ENCODE results near the gene ERCC3. TPM values are rescaled to one million over a fixed set of nuclear protein-coding genes. Genes with fewer than 3 reads are reported as not detected.

ERCC3 gene
- polyA plus RNA-seq, 1 of the 3 experiments (the other 2 are of a cell fraction) = 84.8 TPM

GRCh38 chr2:127342101-127342500 is 48.2 kb upstream of the ERCC3 start:
- H3K4me3 ChIP-seq (ENCODE audit: low read depth in 2 of 2, low read length in 1 of 2) = no peak overlapping the region
- H3K27ac ChIP-seq (ENCODE audit: low read depth in 2 of 2, low read length in 1 of 2) = no peak overlapping the region
- H3K27me3 ChIP-seq (ENCODE audit: insufficient read depth) = no peaks in the 10 kb centered on the region
- POLR2A ChIA-PET = no interaction called here
- peaks cover 0 to 16% of the 10 kb centered on the region in 2 experiments; a peak in 1 of 4 replicates for H3K4me1 ChIP-seq (ENCODE audit: control insufficient read depth in 1 of 2, insufficient read depth in 2 of 2, low read depth in 1 of 2, low read length in 1 of 2)
- no peaks in the 10 kb centered on the region for H3K9me3 ChIP-seq
- no peak overlapping the region for H3K9ac ChIP-seq
- H4K20me1 ChIP-seq (ENCODE audit: insufficient read depth) = peaks cover 21% of the 10 kb centered on the region; the same call in 1 of the 2 replicates
- H3K36me3 ChIP-seq (replicated peaks in 1 of 2; ENCODE audit: control insufficient read depth in 1 of 2, insufficient read depth in 2 of 2, low read length in 1 of 2) = peaks cover 12 to 29% of the 10 kb centered on the region in 2 experiments
- no peaks in the 10 kb centered on the region for H3K9me2 ChIP-seq
- CTCF ChIA-PET = no interaction called here
- 92% methylated on average over 1 of the region's 1 CpG for WGBS (ENCODE audit: low lambda C conversion rate)
- peaks cover 13% of the 10 kb centered on the region for H3F3A ChIP-seq (replicated peaks; ENCODE audit: insufficient read depth)
- no peak for DNase-seq
- H3K79me2 ChIP-seq (ENCODE audit: insufficient read depth) = peaks cover 69% of the 10 kb centered on the region
- no peak overlapping the region for H2AFZ ChIP-seq (ENCODE audit: low read depth)
- TF ChIP-seq YY1 (IDR thresholded peaks at IDR 0.05; ENCODE audit: low read depth) (no peak), TAF1 (IDR thresholded peaks at IDR 0.05; ENCODE audit: borderline replicate concordance, low read depth, low read length) (no peak), SIN3A (IDR thresholded peaks at IDR 0.05; ENCODE audit: borderline replicate concordance, low read depth, low read length) (no peak), PBX3 (IDR thresholded peaks at IDR 0.05) (no peak), POLR2AphosphoS5 (IDR thresholded peaks at IDR 0.05; ENCODE audit: low read depth, low read length) (no peak), REST (IDR thresholded peaks at IDR 0.05; ENCODE audit: low read depth, low read length) (no peak), MXI1 (IDR thresholded peaks at IDR 0.05; ENCODE audit: low read depth, low read length) (no peak), TCF12 (IDR thresholded peaks at IDR 0.05) (no peak), EP300 (IDR thresholded peaks at IDR 0.05; ENCODE audit: borderline replicate concordance in 1 of 2, low read depth in 1 of 2, low read length in 1 of 2) (no peak), NRF1 (IDR thresholded peaks at IDR 0.05; ENCODE audit: low read depth, low read length) (no peak), JUND (IDR thresholded peaks at IDR 0.05) (no peak), RFX5 (IDR thresholded peaks at IDR 0.05; ENCODE audit: low read length) (no peak), GABPA (IDR thresholded peaks at IDR 0.05; ENCODE audit: low read depth) (no peak)
- H3K4me2 ChIP-seq = no peak overlapping the region

- Histone ChIP-seq H3K4me1 (ENCODE audit: control insufficient read depth in 1 of 2, insufficient read depth in 2 of 2, low read depth in 1 of 2, low read length in 1 of 2) (no peaks in the 10 kb centered on the region), H2AFZ (ENCODE audit: low read depth) (no peak overlapping the region), H3F3A (replicated peaks; ENCODE audit: insufficient read depth) (peaks cover 3% of the 10 kb centered on the region), H3K9me3 (no peaks in the 10 kb centered on the region), H3K79me2 (ENCODE audit: insufficient read depth) (peaks cover 4% of the 10 kb centered on the region), H3K4me3 (ENCODE audit: low read depth in 2 of 2, low read length in 1 of 2) (no peak overlapping the region), H3K36me3 (replicated peaks in 1 of 2; ENCODE audit: control insufficient read depth in 1 of 2, insufficient read depth in 2 of 2, low read length in 1 of 2) (peaks cover 25 to 74% of the 10 kb centered on the region in 2 experiments), H3K9ac (no peak overlapping the region), H3K9me2 (no peaks in the 10 kb centered on the region; the same call in 1 of the 2 replicates), H4K20me1 (ENCODE audit: insufficient read depth) (no peaks in the 10 kb centered on the region), H3K27ac (ENCODE audit: low read depth in 2 of 2, low read length in 1 of 2) (no peak overlapping the region), H3K4me2 (no peak overlapping the region), H3K27me3 (ENCODE audit: insufficient read depth) (no peaks in the 10 kb centered on the region)
- POLR2A ChIA-PET = no interaction called here
- CTCF ChIA-PET = interaction anchor here (1.4 to 3.8 kb wide), 3 partner anchors 8 to 147 kb away, joined by 3 to 19 read pairs (median 18); no protein-coding TSS in a partner anchor
- 94% methylated on average over 1 of the region's 1 CpG for WGBS (ENCODE audit: low lambda C conversion rate)
- no peak for DNase-seq
- TF ChIP-seq FOXM1 (IDR thresholded peaks at IDR 0.05; ENCODE audit: low read depth) = no peak
- no peak for TF ChIP-seq YY1 (IDR thresholded peaks at IDR 0.05; ENCODE audit: low read depth)
- TF ChIP-seq MXI1 (IDR thresholded peaks at IDR 0.05; ENCODE audit: low read depth, low read length) = no peak
- no peak for TF ChIP-seq RAD21 (IDR thresholded peaks at IDR 0.05; ENCODE audit: low read length)
- TF ChIP-seq EZH2phosphoT487 (IDR thresholded peaks at IDR 0.05; ENCODE audit: borderline replicate concordance, low read depth) = no peak
- TF ChIP-seq JUND (IDR thresholded peaks at IDR 0.05) = no peak
- TF ChIP-seq ZBTB33 (IDR thresholded peaks at IDR 0.05; ENCODE audit: borderline replicate concordance, low read depth) = no peak
- TF ChIP-seq PBX3 (IDR thresholded peaks at IDR 0.05) = no peak
- no peak for TF ChIP-seq RFX5 (IDR thresholded peaks at IDR 0.05; ENCODE audit: low read length)
- TF ChIP-seq RCOR1 (IDR thresholded peaks at IDR 0.05; ENCODE audit: low read length) = no peak
- TF ChIP-seq SIN3A (IDR thresholded peaks at IDR 0.05; ENCODE audit: borderline replicate concordance, low read depth, low read length) = no peak
- TF ChIP-seq MEF2A (IDR thresholded peaks at IDR 0.05; ENCODE audit: borderline replicate concordance, low read depth) = no peak
- TF ChIP-seq FOSL2 (IDR thresholded peaks at IDR 0.05; ENCODE audit: borderline replicate concordance, low read depth) = no peak
- TF ChIP-seq TAF1 (IDR thresholded peaks at IDR 0.05; ENCODE audit: borderline replicate concordance, low read depth, low read length) = no peak
- TF ChIP-seq NFIC (IDR thresholded peaks at IDR 0.05; ENCODE audit: borderline replicate concordance) = no peak
These were observed 38.4 kb upstream of the ERCC3 start for GRCh38 chr2:127332335-127332734.
